Measurements from ENCODE around the gene ELOF1.

DNA sequence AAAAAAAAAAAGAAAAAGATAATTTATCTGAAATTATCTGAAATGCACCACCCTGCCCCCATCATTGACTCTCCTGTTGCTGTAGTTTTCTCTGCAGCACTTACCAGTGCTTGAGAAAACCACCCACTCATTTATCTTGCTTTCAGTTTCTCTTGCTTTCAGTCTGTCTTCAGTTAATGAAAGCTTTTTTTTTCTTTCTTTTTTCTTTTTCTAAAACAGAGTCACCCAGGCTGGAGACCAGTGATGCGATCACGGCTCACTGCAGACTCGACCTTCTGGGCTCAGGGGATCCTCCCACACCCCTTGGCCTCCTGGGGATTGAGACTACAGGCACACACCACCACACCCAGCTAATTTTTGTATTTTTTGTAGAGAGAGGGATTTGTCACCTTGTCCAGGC is 22.7 kb upstream of the ELOF1 start:
- TF ChIP-seq, protein P1, sequence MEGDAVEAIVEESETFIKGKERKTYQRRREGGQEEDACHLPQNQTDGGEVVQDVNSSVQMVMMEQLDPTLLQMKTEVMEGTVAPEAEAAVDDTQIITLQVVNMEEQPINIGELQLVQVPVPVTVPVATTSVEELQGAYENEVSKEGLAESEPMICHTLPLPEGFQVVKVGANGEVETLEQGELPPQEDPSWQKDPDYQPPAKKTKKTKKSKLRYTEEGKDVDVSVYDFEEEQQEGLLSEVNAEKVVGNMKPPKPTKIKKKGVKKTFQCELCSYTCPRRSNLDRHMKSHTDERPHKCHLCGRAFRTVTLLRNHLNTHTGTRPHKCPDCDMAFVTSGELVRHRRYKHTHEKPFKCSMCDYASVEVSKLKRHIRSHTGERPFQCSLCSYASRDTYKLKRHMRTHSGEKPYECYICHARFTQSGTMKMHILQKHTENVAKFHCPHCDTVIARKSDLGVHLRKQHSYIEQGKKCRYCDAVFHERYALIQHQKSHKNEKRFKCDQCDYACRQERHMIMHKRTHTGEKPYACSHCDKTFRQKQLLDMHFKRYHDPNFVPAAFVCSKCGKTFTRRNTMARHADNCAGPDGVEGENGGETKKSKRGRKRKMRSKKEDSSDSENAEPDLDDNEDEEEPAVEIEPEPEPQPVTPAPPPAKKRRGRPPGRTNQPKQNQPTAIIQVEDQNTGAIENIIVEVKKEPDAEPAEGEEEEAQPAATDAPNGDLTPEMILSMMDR (conservative IDR thresholded peaks at IDR 0.05): no peak
- no peak for TF ChIP-seq EZH2 (IDR thresholded peaks at IDR 0.05; ENCODE audit: low read depth)
